Dermis blood vessel endothelial cell (primary cell): ENCODE results near the gene MAP1LC3B. TPM values are rescaled to one million over a fixed set of nuclear protein-coding genes. Genes with fewer than 3 reads are reported as not detected.

Source experiments
- DNase-seq: peaks from one replicate; pipeline ENCODE4 v3.0.0; 2010
- total RNA-seq: library from RNA; depleted of rRNA; stranded (reverse); fragments of >200 nt; gene quantifications from 2 replicates; pipeline ENCODE4 v1.2.3, GENCODE V29; 2014

Gene MAP1LC3B
- 23.3 and 44.8 TPM in 2 replicates for total RNA-seq

DNA sequence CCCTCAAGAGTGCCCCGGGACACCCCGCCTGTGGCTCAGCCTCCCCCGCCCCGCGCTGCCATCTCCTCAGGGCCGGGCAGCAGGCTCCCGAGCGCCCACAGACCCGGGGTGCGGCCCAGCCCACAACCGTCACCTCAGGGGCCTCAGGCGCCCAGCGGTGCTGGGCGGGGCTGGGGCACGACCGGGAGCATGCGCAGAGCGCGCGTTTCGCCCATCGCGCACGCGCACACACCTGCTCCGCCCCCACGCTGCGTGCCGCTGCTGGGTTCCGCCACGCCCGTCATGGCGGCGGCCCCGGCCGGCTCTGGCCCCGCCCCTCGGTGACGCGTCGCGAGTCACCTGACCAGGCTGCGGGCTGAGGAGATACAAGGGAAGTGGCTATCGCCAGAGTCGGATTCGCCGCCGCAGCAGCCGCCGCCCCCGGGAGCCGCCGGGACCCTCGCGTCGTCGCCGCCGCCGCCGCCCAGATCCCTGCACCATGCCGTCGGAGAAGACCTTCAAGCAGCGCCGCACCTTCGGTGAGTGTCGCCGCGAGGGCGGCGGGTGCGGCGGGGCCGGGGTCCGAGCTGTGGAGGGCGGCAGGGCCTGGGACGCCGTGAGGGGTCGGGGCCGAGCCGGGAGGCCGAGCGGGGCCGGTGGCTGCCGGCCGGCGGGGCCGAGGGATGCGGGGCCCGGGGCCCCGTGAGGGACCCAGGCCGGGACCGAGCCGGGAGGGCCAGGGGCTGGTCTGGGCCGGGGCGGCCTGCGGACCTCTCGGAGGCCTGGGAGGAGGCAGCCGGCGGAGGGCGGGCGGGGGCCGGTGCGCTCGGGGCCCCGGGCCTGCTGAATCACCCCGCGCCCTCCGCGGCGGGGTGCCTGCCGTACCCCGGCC is at the start of gene MAP1LC3B:
TSS of gene MAP1LC3B (plus strand) at position 387 of the 871 bp plus-strand sequence. CDS start at position 479, 92 bp downstream.
- peak; percentile 98 for DNase-seq

DNA sequence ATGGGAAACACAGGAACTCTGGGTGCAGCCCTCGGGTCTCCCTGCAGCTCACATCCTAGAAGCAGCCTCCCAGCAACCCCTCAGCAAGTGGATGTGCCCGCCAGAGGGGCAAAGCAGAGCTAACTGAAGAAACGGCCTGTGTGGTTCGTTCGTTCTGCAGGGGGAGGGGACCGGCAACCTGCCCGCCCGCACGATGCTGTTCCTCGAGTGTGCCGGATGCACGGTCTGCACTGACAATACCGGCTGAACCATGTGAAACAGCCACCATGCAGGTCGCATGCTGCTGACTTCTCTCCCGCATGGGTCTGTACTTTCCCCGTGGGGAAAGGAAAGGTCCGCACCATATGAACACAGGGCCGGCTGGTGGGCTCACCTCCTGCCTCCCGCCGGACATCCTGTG is 49.6 kb upstream of the MAP1LC3B start:
- no peak for DNase-seq

DNA sequence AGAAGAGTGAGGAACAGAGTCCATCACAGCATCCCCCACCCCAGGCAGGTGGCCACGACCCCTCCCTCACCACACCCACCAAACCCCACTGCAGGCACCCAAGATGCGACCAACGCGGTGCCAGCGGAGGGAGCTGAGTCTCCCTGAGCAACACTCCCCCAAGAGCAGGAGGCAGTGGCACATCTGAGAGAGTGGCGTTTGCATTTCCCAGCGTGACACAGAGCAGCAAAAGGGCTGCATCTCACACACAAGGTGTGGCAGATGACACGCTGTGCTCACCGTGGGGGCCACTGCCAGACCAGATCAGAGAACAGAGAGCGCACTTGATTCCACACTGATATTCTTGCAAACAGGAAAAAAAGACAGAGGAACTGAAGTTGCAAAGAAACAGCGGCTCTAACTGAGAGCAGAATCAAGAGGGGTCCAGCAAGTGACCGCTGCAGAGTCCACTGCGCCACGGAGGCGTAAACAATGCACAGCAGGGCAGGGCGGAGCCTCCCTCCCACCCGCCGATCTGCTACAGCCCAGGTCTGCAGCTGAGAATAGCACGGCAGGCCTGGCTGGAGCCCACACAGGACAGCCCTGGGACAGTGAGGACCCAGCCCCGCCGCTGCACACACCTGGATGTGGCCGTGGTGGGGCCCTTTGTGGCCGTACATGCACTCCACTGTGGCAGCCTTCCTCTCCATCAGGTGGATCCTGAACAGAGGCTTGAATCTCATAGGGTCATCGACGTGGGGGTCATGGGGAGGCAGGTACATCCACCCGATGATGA is 49.0 kb upstream of the MAP1LC3B start:
- DNase-seq: no peak

DNA sequence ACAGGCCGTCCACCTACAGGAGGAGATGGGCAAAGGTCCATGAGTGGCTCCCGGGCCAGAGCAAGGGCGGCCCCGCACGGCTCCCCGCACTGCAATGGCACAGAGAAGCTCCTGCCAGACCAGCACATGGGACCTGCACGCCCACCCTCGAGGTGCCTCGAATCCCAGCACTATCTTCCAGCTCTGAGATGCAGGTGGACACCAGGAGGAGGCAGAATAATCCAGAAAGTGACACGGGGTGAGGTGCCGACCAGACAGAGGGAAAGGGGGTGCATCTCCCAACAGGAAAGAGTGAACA is 48.4 kb upstream of the MAP1LC3B start:
- no peak for DNase-seq

DNA sequence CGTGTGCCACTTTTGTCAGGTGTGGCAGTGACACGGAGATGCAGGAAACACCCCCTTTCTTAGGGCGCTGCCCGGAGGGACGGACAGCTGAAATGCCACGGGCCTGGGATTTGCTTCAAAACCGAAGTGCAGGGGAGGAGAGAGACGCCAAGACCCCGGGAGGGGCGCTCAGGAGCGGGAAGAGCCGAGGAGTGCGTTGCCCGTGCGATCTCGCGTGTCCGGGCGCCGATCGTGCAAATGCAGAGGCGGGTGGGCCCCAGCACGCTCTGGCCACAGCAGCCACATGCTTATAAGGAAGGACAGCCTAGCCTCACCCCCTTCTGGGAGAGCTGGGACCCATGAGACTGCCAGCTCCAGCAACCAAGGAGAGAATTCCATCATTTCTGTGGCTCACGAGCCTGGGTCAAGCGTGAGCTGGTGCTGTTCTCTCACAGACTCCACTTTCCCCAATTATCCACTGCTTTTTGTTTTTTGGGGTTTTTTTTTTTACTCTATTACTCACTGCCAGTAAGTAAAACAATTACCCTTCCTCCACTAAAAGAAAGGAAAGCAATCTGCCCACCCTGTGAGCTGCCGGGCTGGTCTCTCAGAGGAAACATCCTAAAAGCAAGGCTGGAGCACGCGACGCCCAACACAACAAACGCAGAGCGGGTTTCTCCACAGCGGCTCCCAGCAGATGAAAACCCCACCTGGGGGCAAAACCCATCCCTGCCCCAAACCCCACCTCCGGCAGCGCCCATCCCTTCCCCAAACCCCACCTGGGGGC is 47.8 kb upstream of the MAP1LC3B start:
- peak; percentile 12 for DNase-seq

DNA sequence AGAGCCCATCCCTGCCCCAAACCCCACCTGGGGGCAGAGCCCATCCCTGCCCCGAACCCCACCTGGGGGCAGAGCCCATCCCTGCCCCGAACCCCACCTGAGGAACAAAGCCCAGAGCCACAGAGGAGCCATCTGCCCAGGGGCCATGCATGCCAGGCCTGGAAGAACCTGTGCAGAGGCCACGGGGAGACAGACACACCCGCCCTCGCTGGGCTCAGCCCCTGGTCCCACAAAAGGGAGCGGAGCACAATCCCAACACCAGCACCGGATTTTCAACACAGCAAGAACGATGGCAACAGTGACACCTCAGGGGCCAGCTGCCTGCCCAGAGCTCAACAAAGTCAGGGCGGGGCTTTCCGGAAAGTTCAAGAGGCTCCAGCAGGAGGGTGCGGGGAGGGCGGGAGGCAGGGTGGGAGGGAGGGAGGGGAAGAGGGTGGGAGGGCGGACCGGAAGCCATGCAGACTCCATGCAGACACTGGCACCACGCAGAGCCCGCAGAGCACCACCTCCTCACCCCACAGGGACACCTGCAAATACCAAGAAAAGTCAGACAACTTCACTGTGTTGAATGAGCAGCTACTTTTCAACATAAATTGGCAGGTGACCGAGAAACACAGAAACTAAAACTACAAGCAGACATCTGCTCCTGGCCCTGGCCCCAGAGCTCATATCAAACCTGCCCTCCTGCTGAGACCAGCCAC is 47.1 kb upstream of the MAP1LC3B start:
- peak; percentile 15 for DNase-seq

DNA sequence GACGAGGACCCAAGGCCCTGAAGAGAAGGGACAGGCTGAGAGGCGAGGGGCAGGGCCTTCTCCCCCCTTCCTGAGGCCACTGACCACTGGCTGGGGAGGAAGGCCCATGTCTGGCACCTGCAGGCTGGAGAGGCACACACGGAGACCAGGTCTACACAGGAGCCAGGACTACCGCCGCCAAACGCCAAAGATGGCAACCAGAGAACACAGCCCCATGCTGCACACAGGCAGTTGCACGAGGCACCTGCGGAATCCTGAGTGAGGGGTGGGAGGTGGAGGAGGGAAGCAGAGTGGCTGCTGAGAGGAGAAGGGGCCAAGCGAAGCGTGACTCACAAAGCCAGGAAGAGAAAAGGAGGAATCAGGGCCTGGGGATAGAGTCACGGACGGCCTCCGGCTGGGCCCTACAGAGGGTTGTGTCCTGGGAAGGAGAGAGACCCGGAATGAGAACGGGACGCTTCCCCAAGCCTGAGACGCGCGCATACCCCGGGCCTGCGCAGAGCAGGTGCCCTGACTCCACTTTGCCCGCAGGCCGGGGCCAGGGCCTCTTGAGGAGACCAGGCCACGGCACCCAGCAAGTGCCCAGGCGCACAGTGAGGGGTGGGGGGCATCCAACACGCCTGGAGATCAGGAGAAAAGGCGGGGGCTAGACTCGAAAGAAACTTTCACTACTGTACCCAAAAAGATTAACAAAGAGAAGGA is 46.3 kb upstream of the MAP1LC3B start:
- no peak for DNase-seq

DNA sequence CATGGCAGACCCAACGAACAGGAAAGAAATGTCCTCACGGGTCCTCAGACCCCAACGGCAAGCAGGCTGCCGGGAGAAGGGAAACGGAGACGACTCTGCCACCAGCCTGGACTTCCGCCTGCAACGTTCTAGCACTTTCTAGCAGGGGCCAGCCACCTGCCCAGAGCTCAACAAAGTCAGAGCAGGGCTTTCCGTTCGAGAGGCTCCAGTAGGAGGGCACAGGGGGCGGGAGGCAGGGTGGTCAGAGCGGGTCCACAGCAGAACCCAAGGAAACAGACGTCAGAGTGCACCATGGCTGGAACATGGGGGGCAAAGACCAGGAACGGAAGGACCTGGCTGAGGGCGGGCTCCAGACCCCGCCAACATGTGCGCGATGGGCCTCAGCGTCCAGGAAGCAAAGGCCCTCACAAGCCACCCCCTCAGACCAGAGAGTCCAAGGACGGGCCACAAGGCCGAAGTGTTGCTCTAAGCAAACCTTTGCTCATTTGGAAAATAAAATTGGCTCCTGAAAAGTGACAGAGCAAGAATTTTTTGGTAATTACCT is 45.5 kb upstream of the MAP1LC3B start:
- no peak for DNase-seq

DNA sequence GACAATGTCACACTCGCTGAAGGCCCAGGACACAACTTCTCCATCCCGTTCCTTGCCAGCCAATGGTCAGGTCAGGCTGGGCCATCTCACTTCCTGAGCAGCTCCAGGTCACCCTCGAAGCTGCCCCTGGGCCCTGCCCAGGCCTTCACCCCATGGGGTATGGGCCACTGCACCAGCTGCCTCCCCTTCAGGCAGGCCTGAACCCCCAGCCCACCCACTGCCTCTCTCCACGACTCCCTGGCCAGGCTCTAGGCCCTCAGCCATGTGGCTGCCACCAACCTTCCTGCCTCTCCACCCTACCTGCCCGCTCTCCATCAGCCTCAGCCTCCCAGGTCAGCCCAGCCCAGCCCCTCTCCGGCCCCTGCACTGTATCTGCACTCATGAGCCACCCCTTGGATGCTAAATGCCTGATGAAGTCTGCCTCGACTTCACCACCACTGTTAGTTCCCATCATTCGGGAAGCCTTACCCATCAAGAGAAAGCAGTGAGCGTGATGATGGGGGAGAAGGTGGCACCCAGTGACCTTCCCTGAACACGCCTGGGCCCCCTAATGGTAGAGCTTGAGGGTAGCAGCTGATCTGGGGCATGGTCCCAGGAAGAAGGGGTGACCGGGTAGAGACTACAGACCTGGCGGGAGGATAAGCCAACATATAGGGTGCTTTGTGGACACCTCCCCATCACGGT is 44.1 kb upstream of the MAP1LC3B start:
- DNase-seq: no peak

DNA sequence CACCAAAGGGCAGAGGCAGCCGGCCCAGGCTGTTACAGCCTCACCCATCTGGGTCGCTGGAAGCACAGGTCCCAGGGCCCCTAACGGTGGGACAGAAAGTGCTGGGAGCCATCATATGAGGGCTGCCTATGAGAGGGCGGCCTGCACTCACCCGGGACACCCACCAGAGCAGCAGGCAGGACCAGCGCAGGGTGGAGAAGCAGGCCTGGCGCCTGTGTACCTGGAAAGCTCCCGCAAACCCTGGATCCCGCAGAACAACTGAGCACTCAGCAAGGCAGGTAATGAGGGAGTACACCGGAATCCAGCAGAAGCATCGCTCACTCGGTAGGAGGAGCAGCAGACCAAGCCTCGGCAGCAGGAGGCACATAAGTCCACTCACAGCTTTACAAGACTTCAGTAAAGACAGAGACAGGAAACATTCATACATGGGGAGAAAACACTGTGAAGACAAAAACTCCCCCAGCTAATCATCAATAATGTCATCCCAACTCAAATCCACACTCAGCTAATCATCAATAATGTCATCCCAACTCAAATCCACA is 43.4 kb upstream of the MAP1LC3B start:
- no peak for DNase-seq

DNA sequence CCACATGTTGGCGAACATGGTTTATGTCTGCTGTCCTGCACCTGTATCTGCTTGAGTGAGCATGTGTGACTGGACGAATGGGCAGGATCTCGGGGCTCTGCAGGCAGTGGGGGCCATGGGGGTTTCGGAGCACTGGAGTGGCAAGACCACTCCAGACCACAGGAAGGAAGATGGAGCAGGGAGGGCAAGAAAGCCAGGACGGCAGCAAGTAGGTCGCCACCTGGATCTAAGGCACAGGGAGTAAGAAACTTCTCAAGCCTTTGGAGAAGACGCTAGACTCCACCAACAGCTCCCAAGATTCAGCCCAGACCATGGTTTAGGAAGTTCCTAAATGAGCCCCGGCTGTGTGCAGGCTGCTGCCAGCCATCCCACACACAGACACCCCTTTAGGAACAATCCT is 42.1 kb upstream of the MAP1LC3B start:
- DNase-seq: no peak

DNA sequence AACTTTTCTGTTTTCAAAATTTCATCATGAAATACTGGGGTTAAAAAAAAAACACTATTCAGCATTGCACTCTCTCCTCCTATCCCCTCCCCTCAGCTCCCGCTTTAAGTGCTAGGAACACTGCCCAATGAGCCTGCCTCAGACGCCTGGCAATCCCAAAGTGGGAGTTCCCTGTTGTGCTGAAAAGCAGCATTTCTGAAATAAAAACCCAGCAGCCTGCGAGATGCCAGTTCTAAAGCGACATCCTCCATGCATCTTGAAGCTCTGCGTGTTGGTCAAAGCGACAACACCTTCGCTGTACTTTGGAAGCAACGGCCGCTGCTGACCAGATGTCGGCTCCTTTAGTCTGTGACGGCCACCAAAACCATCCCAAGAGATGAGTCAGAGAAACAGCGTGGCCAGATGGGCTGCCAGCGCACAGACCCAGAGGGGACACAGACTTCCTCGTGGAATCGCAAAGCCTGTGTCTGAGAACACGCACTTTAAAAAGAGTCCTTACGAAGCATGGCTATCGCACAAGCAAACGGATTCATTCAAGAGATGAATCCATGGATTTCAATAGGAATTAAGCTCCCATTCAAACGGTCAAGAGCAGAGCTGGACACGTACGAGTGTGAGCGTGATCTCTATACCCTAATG is 41.3 kb upstream of the MAP1LC3B start:
- no peak for DNase-seq

DNA sequence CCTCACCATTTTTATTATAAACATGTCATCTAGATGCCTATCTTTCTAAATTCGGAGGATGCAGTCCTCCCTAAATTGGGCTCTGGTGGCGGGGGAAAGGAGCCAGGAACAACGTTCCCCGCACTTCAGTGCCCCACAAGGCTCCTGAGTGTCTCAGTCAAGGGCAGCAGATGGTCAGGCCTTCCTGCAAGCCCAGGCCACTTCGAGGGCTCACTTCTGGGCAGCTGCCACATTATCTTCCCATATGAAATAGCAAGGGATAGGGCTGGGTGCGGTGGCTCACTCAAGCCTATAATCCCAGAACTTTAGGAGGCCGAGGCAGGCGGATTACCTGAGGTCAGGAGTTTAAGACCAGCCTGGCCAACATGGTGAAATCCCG is 40.8 kb upstream of the MAP1LC3B start:
- DNase-seq: no peak

DNA sequence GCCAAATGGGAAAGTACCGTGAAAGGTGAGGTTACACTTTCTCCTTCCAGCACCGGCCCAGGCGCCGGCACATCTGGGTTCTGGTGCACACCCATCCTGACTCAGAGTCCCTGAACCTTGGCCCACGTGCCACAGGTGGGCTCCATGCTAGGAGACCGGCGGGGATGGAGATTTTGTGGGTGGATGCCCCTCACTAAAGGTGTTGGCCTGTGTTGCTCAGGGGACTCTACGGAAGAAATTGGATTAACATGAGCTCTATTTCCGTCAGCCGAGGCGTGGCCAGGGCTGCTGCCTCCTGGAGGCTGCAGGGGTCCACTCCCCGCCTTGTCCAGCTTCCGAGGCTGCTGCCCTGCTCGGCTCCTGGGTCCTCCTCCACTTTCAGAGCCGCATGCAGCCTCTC is 39.3 kb upstream of the MAP1LC3B start:
- no peak for DNase-seq

DNA sequence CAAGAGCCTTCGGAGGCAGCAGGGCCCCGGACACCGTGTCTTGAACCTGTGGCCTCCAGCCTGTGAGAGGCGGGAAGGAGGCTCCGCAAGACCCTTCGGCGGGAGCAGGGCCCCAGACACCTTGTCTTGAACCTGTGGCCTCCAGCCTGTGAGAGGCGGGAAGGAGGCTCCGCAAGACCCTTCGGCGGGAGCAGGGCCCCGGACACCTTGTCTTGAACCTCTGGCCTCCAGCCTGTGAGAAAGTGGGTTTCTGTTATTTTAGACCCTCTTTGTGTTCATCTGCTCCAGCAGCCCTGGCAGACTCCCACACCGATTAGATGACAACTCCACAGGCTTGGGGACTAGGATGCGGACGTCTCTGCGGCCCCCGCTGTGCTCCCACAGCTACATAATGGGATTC is 38.5 kb upstream of the MAP1LC3B start:
- no peak for DNase-seq

DNA sequence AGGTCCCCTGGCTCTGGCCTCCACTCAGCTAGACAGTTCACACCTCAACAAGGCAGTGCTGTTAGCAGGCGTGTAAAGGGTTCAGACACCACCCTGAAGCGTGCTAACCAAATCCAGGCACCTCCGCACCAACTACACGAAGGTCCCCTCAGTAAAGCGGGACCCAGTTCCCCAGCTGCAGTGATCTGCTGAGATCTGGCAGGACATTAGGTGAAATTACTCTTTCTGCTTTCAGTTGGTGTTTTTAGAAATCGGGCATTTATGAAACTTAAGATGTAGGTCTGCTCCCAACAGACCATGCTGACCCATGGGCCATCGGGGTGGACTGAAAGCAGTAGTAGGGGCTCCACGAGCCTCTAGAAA is 35.7 kb upstream of the MAP1LC3B start:
- DNase-seq: no peak

DNA sequence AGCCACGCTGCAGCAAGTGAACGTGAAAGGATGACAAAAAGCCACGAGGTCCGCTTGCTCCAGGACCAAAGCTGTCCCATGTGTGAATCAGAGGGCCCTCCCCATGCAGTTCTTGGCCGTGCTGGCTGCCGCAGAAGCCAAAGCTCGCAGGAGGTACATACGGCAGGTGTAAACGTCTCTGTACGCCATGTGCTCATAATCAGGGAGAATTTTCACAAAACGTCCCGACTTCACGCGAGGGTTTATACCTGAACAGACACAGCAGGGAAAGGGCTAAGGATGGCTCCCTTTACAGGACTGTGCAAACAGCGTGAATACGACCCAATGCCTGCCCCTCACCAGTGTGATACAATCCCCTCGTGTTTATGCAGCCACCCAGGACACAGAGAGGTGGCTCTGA is 33.9 kb upstream of the MAP1LC3B start:
- DNase-seq: no peak

DNA sequence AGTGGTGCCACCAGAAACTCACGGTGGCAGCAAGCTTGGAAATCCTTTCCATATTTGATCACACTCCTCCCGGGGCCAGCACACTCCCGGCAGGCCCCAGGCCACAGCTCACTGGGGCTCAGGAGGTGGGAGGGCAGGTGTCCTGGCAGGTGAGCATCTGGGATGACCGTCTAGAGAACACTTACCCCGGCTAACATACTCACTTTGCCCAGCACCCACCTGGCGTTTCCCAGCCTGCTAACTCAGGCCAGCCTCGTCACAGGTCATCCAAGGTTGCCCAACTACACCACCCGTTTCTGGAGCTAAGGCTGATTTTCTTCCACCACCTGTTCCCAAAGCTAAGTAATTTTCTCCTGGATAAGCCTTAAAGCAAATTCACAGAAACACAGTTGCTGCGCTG is 33.4 kb upstream of the MAP1LC3B start:
- DNase-seq: no peak

DNA sequence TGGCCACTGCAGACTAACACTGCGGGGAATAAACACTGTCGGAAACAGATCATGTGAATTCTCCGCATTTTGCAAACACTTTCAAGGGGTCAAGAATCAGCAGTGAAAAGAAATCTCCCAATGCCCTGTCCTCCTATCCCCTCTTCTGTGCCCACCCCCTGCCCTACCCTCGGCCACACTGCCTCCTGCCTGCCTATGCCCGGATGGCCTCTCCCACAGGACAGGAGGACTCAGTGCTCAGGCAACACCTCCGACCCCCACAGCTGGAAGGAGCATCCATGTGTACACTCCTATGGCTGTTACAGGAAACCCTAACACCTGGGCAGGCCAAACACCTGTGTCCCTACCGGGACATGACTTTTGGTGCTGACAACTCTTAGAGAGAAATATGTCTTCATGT is 33.0 kb upstream of the MAP1LC3B start:
- no peak for DNase-seq

DNA sequence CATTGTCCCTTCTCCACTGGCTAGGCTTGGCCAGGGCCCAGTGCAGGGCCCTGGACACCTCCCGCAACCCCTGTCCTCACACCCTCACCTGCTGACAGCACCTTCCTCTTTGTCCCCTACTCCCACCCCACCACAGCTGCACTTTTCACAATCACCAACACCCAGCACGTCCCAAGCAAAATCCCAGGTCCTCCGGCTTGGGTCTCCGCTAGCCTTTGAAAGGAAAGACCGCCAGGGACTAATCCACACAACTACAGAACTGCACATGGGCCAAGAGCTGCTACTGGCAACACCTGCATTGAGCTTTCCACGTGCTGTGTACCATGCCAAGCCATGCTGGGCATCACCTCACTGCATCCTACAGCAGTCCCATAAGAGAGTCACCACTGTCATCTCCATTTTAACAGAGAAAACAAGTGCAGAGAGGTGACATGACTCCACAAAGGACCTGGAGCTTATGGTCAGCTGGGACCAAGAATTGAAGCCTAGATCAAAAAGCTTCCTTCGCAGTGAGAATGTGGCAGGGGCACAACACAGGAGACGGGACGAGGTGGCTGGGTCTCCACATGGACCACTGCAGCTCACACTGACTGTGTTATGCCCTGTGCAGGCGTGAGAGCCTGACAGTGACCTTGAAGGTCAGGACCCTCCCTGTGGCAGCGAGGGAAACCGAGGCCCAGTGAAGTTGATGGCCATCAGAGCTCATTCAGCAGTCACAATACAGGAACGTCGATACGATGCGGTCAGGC is 31.1 kb upstream of the MAP1LC3B start:
- no peak for DNase-seq
